GM21576 (cell line): ENCODE measurements around the gene PRRX1.

Experiments
- ATAC-seq: cut with Tn5 transposase; IDR thresholded peaks from one replicate; pipeline ENCODE4 v1.9.1; 2021; ENCODE audit warnings: mild to moderate bottlenecking, moderate library complexity; ENCODE audit not compliant: unreplicated experiment

PRRX1 gene

DNA sequence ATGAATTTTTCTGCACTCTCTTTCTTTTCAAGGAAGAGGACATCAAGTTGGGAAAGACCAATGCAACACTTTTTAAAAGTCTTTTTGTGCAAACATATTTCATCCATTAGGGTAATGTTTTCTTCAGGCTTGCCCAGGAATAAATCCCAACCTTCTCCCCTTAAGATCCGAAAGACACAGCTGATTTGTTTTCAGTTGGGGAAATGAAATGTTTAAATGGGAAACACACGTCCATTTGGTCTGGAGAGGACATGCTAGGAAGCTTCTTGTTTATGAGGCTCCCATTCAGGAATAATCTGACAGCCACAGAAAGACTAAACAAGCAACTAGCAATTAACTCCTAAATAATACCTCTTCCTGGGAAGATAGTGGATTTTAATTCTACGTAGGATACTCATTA, 91.9 kb downstream of the PRRX1 start:
- ATAC-seq, result no peak

GRCh38 chr1:170758992-170759391, 95.1 kb downstream of the PRRX1 start:
- ATAC-seq, result no peak

GRCh38 chr1:170765279-170765678, 101.3 kb downstream of the PRRX1 start:
- no peak for ATAC-seq

DNA sequence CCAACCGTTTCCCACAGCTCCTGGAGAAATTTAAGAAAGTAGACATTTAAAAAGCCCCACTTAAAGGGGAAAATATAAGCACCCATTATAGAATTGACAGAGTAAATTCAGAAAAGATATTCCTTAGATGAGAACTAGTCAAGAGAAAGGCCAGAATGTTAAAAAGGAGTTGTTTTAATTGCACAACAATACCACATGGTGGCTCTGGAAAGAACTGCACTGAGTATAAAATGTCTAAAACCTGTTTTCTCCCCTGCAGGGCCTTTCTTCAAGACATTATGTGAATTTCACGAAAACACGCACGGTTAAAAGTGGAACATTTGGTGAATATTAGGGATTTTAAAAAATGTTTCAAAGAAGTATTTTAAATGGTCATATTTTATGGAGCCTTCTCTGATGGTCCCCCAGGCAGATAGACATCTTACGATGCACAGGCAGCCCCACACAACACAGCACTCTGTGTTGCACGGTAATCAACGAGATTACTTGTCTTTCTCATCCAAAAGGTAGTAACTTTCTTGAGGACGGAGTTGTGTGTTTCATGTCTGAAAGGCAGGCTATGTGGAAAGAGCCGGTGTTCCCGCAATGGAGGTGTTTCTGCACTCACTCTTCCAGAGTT, 101.9 kb downstream of the PRRX1 start:
- no peak for ATAC-seq

- no peak for ATAC-seq
These were observed 105.0 kb downstream of the PRRX1 start for GRCh38 chr1:170768929-170769328.

DNA sequence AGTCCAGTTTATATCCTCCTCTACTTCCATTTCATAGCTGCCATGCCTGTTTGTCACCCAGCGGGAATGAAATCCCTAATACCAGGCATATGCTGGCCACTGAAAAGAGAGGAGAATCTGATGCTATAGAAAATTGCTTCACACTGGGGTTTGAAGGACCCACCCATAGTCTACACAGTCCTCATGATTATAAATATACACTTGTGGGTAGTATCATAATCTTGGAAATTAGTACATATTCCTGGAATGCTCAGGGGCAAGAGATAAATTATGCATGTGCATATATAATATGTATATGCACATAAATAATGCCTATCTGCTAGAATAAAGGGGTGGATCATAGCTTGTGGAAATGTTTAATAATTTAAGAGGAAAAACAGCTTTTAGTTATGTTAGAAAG, 105.8 kb downstream of the PRRX1 start:
- ATAC-seq, result no peak

DNA sequence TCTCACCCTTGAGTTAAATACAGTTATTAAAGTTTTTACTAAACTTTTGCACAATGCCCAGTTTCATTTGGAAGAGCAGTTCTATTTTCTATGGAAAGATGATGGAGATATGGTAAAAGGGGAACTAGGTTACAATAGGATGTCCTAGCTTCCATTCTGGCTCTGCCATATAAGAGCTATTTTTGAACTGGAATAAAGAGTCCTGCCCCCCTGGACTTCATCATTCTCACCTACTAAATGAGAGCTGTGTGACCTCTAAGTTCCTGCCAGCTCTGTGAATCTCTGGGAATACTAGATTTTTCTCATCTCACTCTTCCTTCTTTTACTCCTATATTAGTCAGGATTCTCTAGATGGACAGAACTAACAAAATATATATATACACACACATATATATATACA, 106.3 kb downstream of the PRRX1 start:
- ATAC-seq, result no peak

DNA sequence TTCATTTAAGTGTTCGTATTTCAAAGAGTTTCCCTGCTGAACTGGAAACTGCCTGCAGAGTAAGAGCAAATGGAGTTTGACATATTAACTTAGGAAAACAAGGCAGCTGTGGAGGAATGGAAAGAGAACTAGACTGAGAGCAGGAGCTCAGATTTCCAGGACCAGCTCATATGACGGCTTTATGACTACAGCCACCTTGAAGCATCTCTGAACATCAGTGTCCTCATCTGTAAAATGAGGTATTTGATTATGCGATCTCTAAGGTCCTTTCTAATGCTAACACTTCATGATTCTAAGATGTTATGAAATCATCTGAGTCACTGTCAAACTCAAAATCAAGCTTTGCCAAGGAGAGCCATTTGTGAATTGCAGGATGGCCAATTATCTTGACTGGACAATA, 112.3 kb downstream of the PRRX1 start:
- no peak for ATAC-seq

GRCh38 chr1:170776777-170777176, 112.8 kb downstream of the PRRX1 start:
- no peak for ATAC-seq
